K562 (cell line): ENCODE results near the gene PCF11. TPM values are rescaled to one million over a fixed set of nuclear protein-coding genes. Genes with fewer than 3 reads are reported as not detected.

Experiments used
- CHCHD3 ChIP-seq: fragments of 250-450 bp; sonication (Bioruptor Pico); IDR thresholded peaks from 2 replicates; pipeline ENCODE4 v2.1.2; 2022; ENCODE audit warnings: mild to moderate bottlenecking
- ETV6 ChIP-seq, 3 experiments: fragments of 150-350 bp in 1 of 3; sonication (generic) in 1 of 3; formaldehyde crosslinking in 1 of 3; IDR thresholded peaks; 2 replicates each; pipeline versions ENCODE4 v1.6.1 to v1.8.0; 2014 to 2022; ENCODE audit warnings: borderline replicate concordance in 2 of 3, low read depth in 2 of 3, antibody characterized with exemption in 1 of 3, low read length in 1 of 3, mild to moderate bottlenecking in 1 of 3, missing genetic modification reagents in 1 of 3
- FIP1L1 ChIP-seq: fragments of 200-400 bp; formaldehyde crosslinking; IDR thresholded peaks from 2 replicates; pipeline ENCODE4 v1.6.1; 2018; ENCODE audit warnings: mild to moderate bottlenecking, low read depth, low read length; ENCODE audit not compliant: poor library complexity, severe bottlenecking
- GATAD2B ChIP-seq: fragments of 450-650 bp; IDR thresholded peaks from 2 replicates; pipeline ENCODE4 v1.6.1; 2017; ENCODE audit warnings: mild to moderate bottlenecking, borderline replicate concordance
- HDAC8 ChIP-seq: fragments of 450-650 bp; IDR thresholded peaks from 2 replicates; pipeline ENCODE4 v1.6.1; 2016; ENCODE audit warnings: mild to moderate bottlenecking, missing genetic modification characterization, moderate library complexity, missing compliant biosample characterization
- KDM1A ChIP-seq, 2 experiments: fragments of 450-650 bp; IDR thresholded peaks; 2 replicates each; pipeline ENCODE4 v1.6.1; 2016; ENCODE audit warnings: mild to moderate bottlenecking in 2 of 2
- LEF1 ChIP-seq: fragments of 450-650 bp; IDR thresholded peaks from 2 replicates; pipeline ENCODE4 v1.6.1; 2016; ENCODE audit warnings: mild to moderate bottlenecking
- MAFF ChIP-seq: IDR thresholded peaks from 2 replicates; pipeline ENCODE4 v1.6.1; 2012; ENCODE audit warnings: low read length, improper control_type of control experiment
- PHB2 ChIP-seq: fragments of 450-650 bp; IDR thresholded peaks from 2 replicates; pipeline ENCODE4 v1.6.1; 2017; ENCODE audit warnings: low read depth
- POLR3A ChIP-seq: IDR thresholded peaks from 2 replicates; pipeline ENCODE4 v1.6.1; 2011; ENCODE audit warnings: borderline replicate concordance, mild to moderate bottlenecking, moderate library complexity; ENCODE audit not compliant: insufficient read length, insufficient read depth; ENCODE audit errors: extremely low read depth
- ZNF316 ChIP-seq: fragments of 450-650 bp; IDR thresholded peaks from 2 replicates; pipeline ENCODE4 v1.6.1; 2016
- ZNF408 ChIP-seq: fragments of 250-450 bp; sonication (Bioruptor Pico); IDR thresholded peaks from 2 replicates; pipeline ENCODE4 v1.4.0; 2020; ENCODE audit warnings: low read depth, mild to moderate bottlenecking, moderate library complexity
- ZZZ3 ChIP-seq: fragments of 450-650 bp; IDR thresholded peaks from 2 replicates; pipeline ENCODE4 v1.6.1; 2016; ENCODE audit warnings: antibody characterized with exemption, mild to moderate bottlenecking, moderate library complexity
- polyA plus RNA-seq, 8 experiments: library from polyadenylated mRNA; depleted of rRNA in 4 of 8; stranded (reverse) in 5 of 8; unstranded in 3 of 8; fragments of >200 nt; fragmentation: Nextera tagmentation in 2 of 8; fragmentation: Illumina TruSeq in 1 of 8; extraction: Ambion mirVana in 2 of 8; extraction: Trizol in 1 of 8; gene quantifications; 2 replicates each; pipeline versions ENCODE4 v1.2.1 to v1.2.3, GENCODE V29; 2011 to 2014; ENCODE audit warnings: inconsistent platforms in 1 of 8, missing spikeins in 1 of 8
- total RNA-seq, 7 experiments: library from RNA; depleted of rRNA in 6 of 7; stranded (reverse); fragments of >200 nt in 6 of 7; fragmentation: Illumina TruSeq in 2 of 7; extraction: Trizol in 2 of 7; gene quantifications; 2 replicates each; pipeline versions ENCODE4 v1.2.1 to v1.2.3, GENCODE V29; 2011 to 2021; ENCODE audit warnings: low replicate concordance in 1 of 7
- TF ChIP-seq, protein P1 (sequence below): fragments of 450-650 bp; IDR thresholded peaks from 2 replicates; pipeline ENCODE4 v1.6.1; 2016
- TF ChIP-seq, protein P2 (sequence below), 2 experiments: fragments of 450-650 bp; conservative IDR thresholded peaks; 2 replicates each; pipeline ENCODE4 v1.6.1; 2017; ENCODE audit warnings: mild to moderate bottlenecking in 2 of 2, moderate library complexity in 2 of 2
- TF ChIP-seq, protein P3 (sequence below): fragments of 250-450 bp; sonication (Bioruptor Pico); IDR thresholded peaks from 2 replicates; pipeline ENCODE4 v1.8.0; 2021; ENCODE audit warnings: moderate library complexity, mild to moderate bottlenecking, inconsistent platforms
- TF ChIP-seq, protein P4 (sequence below): sonication (generic); formaldehyde crosslinking; IDR thresholded peaks from 2 replicates; pipeline ENCODE4 v1.5.0; 2020; ENCODE audit warnings: missing genetic modification reagents
- TF ChIP-seq, protein P5 (sequence below): fragments of 250-450 bp; sonication (Bioruptor Pico); IDR thresholded peaks from 2 replicates; pipeline ENCODE4 v1.5.0; 2021; ENCODE audit warnings: mild to moderate bottlenecking, moderate library complexity
- TF ChIP-seq, protein P6 (sequence below): sonication (generic); IDR thresholded peaks from 2 replicates; pipeline ENCODE4 v1.6.1; 2016

PCF11 gene
- total and polyA plus RNA-seq, 9 of the 15 experiments (the other 6 are each of a cell fraction or from before 2014, with no cell fraction given) = 9.3 to 91.6 (median 54.4) TPM

DNA sequence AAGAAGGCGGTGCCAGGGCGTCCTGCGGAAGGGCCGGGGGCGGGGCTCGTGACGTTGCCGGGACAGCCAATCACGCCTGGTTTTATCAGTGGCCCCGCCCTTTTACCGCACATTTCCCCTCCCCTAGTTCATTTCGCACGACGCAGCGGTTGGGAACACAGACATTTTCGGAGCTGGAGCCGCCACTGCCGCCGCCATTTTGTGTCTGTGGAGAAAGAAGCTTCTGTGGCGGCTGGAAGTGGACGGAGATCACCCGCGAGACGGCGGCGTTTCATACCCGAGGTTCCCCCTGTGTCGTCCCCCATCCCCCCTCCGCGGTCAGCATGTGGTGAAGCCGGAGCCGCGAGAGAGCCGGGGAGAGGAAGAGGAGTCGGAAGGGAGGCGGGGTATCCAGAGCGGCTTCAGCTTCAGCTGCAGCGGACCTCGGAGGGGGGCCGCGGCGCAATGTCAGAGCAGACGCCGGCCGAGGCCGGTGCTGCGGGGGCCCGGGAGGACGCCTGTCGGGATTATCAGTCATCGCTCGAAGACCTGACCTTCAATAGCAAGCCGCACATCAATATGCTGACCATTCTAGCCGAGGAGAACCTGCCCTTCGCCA, at the start of gene PCF11 (continued):
- TF ChIP-seq, protein P1, sequence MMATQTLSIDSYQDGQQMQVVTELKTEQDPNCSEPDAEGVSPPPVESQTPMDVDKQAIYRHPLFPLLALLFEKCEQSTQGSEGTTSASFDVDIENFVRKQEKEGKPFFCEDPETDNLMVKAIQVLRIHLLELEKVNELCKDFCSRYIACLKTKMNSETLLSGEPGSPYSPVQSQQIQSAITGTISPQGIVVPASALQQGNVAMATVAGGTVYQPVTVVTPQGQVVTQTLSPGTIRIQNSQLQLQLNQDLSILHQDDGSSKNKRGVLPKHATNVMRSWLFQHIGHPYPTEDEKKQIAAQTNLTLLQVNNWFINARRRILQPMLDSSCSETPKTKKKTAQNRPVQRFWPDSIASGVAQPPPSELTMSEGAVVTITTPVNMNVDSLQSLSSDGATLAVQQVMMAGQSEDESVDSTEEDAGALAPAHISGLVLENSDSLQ = no peak
- TF ChIP-seq, protein P2, sequence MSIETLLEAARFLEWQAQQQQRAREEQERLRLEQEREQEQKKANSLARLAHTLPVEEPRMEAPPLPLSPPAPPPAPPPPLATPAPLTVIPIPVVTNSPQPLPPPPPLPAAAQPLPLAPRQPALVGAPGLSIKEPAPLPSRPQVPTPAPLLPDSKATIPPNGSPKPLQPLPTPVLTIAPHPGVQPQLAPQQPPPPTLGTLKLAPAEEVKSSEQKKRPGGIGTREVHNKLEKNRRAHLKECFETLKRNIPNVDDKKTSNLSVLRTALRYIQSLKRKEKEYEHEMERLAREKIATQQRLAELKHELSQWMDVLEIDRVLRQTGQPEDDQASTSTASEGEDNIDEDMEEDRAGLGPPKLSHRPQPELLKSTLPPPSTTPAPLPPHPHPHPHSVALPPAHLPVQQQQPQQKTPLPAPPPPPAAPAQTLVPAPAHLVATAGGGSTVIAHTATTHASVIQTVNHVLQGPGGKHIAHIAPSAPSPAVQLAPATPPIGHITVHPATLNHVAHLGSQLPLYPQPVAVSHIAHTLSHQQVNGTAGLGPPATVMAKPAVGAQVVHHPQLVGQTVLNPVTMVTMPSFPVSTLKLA (conservative IDR thresholded peaks at IDR 0.05) = peak in 1 of 2 experiments; percentile 47
- TF ChIP-seq, protein P3, sequence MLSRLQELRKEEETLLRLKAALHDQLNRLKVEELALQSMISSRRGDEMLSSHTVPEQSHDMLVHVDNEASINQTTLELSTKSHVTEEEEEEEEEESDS (CRISPR knock-in tag) = no peak
- TF ChIP-seq POLR3A = no peak
- peak; percentile 68 for TF ChIP-seq FIP1L1
- no peak for TF ChIP-seq LEF1
- TF ChIP-seq, protein P4, sequence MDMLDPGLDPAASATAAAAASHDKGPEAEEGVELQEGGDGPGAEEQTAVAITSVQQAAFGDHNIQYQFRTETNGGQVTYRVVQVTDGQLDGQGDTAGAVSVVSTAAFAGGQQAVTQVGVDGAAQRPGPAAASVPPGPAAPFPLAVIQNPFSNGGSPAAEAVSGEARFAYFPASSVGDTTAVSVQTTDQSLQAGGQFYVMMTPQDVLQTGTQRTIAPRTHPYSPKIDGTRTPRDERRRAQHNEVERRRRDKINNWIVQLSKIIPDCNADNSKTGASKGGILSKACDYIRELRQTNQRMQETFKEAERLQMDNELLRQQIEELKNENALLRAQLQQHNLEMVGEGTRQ (CRISPR knock-in tag) = no peak
- no peak for TF ChIP-seq KDM1A (IDR thresholded peaks at IDR 0.05)
- no peak for TF ChIP-seq ETV6 (IDR thresholded peaks at IDR 0.05; ENCODE audit: borderline replicate concordance in 1 of 2, low read depth in 2 of 2, low read length in 1 of 2)
- TF ChIP-seq ETV6 (CRISPR knock-in tag; IDR thresholded peaks at IDR 0.05; ENCODE audit: borderline replicate concordance) = no peak
- TF ChIP-seq ZNF408 = no peak
- TF ChIP-seq PHB2 = no peak
- 0 out of 2 replicates have a peak, but pooled peaks have one; percentile 2 for TF ChIP-seq ZZZ3
- no peak; the same call in 1 of the 2 replicates for TF ChIP-seq GATAD2B
- no peak for TF ChIP-seq ZNF316
- no peak for TF ChIP-seq HDAC8 (tag)
- TF ChIP-seq MAFF = no peak
- peak; percentile 54; the same call in 1 of the 2 replicates for TF ChIP-seq CHCHD3 (CRISPR knock-in tag)
- TF ChIP-seq, protein P5, sequence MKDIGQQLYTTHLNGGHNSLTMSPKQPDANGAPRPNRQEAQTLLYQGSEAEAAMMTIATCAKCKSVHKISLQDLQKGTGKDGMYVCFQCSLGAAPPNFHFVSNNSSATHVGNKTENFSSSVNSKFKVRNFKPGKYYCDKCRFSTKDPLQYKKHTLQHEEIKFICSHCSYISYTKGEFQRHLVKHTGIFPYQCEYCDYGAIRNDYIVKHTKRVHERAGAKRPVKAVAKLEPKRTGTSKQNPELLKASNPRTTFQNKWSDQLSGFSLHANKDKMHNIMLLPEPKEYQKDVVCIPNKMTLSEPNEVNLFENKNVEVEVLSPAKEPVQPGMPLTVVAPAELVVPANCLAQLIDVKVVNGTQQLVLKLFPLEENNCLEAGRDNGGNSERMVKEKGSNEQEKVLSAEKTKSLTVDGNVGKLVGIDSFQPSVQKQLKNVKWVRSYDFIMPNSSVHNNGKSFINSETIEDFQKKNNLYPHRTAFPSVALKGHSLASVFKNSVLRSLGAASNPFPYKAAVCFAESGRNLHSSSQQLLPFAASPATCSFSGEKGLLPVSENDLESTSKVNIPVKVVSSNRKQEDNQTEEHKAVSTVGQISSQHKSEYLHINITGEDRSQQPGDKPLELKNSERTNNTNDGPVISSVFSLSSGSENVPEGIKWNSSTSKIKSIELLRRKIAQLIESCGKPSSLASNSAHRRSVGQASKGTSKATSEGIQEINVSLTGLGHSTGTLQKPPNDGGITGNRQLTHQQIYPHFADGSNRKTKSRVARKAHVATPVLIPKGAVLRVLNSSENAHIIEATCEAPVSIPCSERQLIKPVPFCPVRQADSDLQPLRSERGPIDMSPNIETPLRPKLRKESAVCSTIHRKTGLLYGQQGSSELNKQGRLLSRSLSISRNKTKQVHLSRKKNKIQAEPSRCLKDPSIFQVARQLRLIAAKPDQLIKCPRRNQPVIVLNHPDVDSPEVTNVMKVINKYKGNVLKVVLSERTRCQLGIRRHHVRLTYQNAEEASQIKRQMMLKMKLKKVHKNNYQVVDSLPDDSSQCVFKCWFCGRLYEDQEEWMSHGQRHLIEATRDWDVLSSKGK = no peak
- TF ChIP-seq, protein P6, sequence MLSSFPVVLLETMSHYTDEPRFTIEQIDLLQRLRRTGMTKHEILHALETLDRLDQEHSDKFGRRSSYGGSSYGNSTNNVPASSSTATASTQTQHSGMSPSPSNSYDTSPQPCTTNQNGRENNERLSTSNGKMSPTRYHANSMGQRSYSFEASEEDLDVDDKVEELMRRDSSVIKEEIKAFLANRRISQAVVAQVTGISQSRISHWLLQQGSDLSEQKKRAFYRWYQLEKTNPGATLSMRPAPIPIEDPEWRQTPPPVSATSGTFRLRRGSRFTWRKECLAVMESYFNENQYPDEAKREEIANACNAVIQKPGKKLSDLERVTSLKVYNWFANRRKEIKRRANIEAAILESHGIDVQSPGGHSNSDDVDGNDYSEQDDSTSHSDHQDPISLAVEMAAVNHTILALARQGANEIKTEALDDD = no peak
